GM18511 (cell line): Measurements from ENCODE around the gene ZBTB7A.

Source experiments
- ATAC-seq: cut with Tn5 transposase; IDR thresholded peaks from one replicate; pipeline ENCODE4 v1.9.1; 2021; ENCODE audit warnings: mild to moderate bottlenecking, moderate library complexity; ENCODE audit not compliant: unreplicated experiment

The ZBTB7A gene

GRCh38 chr19:4038661-4039423, 27.9 kb downstream of the ZBTB7A start:
- no peak for ATAC-seq

DNA sequence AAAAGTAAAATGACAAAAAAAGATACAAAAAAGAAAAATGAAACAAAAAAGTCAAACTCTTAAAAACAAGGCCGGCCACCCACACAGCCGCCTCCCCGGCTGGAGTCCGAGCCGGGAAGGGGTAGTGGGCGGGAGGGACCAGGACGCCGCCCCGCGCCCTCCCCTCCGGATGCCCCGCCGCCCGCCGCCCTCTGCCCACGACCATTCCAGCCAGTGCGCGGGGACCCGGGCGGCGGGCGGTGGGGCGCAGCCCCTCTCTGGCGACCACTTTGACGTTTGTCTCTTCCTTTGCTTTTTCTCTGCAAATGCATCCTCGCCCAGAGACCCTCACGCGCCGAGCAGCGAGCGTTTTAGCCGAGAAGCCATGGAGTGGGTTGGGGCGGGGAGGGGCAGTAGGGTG, 28.6 kb downstream of the ZBTB7A start:
- no peak for ATAC-seq

DNA sequence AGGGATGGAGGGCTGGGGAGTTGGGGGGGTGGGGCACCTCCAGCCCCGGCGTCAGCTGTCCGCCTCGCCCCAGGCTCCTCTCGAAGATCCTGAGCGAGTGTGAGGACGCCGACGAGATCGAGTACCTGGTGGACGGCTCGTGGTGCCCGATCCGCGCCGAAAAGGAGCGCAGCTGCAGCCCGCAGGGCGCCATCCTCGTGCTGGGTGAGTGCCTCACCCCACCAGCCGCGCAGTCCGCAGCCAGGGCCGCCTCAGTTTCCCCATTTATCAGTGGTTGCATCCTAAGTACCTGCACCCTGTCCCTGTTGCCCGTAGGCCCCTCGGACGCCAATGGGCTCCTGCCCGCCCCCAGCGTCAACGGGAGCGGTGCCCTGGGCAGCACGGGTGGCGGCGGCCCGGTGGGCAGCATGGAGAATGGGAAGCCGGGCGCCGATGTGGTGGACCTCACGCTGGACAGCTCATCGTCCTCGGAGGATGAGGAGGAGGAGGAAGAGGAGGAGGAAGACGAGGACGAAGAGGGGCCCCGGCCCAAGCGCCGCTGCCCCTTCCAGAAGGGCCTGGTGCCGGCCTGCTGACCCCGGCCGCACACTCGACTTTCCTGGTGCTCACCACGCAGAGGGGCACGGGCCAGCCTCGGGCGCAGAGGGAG, 29.3 kb downstream of the ZBTB7A start:
- no peak for ATAC-seq

DNA sequence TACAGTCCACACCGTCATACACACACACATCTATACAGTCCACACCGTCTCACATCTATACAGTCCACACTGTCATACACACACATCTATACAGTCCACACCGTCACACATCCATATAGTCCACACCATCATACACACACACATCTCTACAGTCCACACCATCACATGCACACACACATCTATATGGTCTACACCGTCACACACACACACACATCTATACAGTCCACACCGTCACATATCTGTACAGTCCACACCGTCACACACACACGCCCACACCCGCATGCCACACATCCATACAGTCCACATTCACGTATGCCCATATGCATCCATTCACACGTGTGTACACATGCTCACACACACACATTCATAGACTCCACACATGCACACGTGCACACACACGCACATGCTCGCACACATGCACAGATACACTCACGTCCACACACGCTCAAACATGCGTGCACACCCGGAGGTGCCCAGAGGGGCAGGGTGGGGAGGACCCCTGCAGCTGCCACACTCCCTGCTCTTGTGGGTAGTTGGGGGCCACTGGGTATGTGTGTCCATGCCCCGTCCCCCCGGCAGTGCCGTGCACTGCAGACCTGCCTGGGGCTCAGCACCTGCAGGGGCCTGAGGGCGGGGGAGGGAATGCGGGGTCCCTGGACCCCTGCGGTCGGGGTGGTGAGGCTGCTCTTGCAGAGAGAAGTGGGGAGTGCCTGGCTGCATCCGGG, 30.0 kb downstream of the ZBTB7A start:
- ATAC-seq: no peak

GRCh38 chr19:4035582-4035981, 31.1 kb downstream of the ZBTB7A start:
- ATAC-seq: no peak

DNA sequence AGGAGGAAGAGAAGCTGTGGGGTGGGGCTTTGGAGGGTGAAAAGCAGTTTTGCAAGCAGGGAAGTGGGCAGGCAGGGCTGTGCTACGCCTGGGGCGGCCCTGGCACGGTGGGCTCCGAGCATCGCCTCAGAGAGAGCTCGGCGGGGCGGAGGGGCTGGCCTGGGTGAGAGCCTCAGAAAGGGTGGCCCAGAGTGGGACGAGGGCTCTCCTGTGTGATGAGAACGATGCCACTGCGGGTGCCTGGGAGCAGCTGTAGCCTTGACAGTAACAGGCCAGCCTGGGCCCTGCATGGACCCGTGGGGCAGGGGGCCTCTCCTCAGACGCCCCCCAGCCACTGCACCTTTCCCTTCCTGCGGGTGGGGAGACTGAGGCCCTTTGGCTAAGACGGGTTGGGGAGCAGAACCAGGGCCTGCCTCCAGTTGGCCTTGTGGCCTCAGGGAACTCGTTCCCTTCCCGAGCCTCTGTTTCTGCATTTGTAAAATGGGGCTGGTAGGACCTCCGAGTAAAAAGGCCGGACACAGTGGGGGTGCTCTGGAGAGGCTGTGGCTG, 31.6 kb downstream of the ZBTB7A start:
- ATAC-seq: no peak

DNA sequence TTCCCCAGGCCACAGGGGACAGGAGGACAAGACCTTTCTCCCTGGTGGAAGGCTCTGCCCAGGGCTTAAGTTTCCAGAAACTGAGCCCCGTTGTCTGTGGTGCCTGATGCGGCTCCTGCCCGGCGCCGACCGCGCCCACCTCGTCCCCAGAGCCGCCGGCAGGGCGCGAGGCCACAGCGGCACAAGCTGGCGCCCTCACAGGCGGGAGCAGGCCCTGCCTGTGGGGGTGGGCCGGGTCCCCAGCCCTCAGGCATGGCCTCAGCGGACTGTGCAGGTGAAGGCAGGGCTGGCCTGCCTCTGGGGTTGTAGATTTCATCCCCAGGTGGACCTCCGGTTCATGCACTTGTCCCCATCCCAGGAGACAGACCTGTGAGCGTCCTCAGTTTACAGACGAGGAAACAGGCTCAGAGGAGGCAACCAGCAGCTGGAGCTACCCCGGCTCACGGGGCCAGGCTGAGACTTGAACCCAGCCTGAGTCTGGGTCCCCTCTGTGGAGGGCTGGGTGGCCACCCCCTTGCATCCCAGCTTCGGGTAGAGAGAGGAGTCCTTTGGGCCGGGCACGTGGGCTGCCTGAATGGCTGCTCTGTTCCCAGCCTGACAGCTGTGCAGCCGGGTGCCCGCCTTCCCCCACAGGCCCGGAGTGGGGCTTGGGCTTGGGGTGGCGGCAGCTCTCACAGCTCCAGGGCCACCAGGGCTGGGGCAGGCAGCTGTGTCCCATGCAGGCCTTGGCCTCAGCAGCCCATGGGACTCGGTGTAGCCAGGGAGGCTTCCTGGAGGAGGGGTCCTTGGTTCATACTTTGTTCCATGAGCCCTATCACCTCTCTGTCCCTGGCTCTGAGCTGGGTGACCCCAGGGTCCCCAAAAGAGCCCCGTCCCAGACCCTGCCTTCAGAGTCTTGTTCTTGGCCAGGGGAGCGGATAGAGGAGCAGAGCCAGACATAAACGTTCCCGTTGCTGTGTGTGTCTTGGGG, 32.4 kb downstream of the ZBTB7A start:
- ATAC-seq: no peak

DNA sequence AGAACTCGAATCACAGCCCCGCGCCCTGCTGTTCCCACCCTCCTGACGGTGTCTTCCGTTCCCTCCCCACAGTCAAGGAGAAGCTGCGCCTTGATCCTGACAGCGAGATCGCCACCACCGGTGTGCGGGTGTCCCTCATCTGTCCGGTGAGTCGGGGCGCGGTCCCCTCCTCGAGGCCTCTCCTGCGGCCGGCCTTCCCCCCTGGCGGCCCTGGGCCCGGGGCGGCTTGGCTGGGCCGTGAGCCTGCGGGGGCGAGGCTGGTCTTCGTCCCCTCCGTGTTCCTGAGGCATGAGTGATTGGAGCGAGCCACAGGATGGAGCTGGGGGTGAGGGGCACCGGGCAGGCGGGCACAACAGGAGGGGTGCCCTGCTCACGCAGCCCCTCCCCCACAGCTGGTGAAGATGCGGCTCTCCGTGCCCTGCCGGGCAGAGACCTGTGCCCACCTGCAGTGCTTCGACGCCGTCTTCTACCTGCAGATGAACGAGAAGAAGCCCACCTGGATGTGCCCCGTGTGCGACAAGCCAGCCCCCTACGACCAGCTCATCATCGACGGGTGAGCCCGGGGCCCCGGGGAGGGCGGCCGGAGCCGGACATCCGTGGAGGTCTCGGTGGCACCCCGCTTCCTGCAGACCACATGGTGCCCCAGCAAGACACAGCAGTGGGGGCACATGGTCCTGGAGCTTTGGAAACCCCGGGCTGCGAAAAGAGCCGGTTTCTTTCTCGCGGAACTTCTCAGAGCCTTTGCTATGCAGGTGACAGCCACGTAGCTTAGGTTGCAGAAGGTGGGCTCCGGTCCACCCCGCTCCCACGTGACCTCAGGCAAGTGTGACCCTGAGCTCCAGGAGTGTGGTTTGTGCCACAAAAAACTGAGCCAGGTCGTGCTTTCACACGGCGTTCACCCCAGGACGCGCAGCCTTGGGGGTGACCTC, 33.4 kb downstream of the ZBTB7A start:
- ATAC-seq: no peak

DNA sequence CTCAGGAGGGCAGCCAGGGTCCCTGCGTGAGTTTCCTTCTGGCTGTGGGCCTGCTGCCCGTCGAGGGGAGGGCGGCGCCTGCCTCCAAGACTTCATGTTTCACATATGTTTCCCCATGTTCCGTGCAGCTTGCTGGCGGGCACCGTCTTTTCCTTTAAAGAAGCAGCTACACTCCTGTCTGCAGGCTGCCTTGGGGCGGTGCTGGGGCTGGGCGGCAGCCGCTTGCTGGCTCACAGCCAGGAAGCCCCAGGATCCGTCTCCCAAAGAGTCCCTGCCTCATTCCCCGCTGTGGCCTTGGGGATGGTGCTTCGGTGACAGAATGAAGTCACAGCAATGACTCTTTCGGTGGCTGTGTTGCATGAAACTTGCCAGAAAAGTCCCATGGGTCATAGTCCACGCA, 34.3 kb downstream of the ZBTB7A start:
- no peak for ATAC-seq

- no peak for ATAC-seq
Measured at GRCh38 chr19:4031420-4031819, 35.3 kb downstream of the ZBTB7A start.

DNA sequence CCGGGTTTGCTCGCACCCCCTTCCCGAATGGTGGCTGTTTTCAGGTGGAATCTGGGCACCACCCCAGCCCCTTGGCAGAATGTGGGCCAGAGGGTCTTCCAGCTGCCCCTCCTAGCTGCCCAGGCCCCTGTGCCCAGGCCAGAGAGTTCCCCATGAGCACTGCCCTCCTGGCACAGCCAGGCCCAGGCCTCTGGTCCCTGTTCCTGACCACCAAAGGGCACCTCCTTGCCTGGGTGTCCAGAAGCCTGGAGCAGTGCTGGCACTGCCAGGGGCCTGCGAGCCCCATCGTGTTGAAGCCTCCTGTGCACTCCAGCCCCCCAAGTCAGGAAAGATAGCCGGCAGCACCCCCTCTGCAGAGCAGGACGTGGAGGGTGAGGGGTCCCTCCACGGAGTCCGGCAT, 35.7 kb downstream of the ZBTB7A start:
- ATAC-seq: no peak

DNA sequence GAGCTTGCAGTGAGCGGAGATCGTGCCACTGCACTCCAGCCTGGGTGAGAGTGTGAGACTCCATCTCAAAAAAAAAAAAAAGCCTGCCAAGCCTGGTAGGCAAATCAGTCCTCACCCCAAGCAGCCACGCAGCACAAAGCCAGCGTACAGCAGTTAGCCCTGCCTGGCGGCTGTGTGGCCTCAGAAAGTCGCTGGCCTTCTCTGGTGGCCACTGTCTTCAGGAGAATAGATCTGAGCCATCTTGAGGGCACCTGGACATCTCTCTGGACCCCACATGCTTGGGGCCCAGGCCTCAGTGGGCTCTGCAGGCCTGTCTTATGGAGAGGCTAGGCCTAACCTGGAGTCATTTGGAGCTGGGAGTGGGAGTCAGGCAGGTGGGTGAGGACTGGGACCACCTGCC, 36.1 kb downstream of the ZBTB7A start:
- ATAC-seq: no peak

- no peak for ATAC-seq
Measured at GRCh38 chr19:4029247-4029614, 37.5 kb downstream of the ZBTB7A start.

DNA sequence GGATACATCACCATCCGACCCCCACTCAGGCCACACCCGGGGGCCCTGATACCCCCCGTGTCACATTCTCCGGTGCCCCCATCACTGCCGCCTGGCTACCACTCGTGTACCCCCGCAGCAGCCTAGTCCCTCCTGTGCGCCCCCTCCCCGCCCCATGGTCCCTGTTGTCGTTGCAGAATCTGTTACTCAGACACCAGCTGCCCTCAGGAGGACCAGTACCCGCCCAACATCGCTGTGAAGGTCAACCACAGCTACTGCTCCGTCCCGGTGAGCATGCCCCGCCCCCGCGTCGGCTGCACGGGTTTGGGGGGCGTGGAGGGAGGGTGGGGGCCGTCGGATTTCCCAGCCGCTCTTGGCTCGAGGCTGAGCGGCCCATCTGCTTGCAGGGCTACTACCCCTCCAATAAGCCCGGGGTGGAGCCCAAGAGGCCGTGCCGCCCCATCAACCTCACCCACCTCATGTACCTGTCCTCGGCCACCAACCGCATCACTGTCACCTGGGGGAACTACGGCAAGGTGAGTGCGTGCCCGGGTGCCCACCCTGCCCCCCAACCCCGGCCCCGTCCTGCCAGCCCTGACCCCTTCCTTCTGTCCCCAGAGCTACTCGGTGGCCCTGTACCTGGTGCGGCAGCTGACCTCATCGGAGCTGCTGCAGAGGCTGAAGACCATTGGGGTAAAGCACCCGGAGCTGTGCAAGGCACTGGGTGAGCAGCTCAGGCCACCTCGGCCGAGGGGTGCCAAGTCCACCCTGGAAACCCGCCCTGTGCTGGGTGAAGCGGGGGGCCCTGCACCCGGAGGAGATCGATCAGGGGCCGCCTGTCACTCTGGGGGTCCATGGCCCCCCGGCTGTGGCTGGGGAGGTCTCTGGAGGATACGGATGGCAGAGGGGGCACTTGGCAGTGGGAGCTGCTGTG, 38.1 kb downstream of the ZBTB7A start:
- ATAC-seq: no peak

- no peak for ATAC-seq
Measured at GRCh38 chr19:4027146-4027545, 39.6 kb downstream of the ZBTB7A start.

GRCh38 chr19:4025317-4025716, 41.4 kb downstream of the ZBTB7A start:
- ATAC-seq: no peak

DNA sequence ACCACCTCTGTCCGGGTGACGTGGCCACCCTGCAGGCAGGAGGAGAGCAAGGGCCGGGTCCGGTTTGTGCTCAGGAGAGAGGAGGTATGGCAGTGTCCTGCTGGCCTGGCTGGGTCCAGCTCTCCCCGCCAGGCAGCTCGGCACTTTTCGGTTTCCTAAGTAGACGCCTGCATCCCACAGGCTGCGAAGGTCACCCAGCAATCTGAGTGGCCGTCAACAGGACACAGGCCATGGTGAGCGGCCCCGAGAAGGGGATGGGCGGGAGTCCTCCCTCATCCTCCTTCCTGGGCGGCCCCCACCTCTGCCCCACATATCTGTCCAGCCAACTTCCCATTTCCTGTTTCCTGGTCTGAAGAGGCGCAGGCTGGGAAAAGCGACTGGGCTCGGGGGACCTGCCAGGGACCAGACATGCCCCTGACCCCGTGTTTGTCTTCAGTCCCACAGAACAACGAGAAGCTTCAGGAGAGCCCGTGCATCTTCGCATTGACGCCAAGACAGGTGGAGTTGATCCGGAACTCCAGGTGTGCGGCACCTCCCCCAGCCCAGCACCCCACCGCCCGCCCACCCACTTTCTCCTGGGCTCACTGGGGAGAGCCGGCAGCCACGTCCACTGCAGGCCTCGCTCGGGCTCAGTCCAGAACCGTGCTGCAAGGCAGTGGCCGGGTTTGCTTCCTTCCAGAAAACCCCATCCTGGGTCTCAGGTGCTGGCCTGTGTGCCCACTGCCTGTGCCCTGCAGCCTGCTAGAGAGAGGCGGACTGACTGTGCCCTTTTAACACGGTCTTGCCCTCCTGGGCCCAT, 42.9 kb downstream of the ZBTB7A start:
- no peak for ATAC-seq

GRCh38 chr19:4019578-4019977, 47.1 kb downstream of the ZBTB7A start:
- no peak for ATAC-seq
